ENCODE measurements around the gene MXRA8.

DNA sequence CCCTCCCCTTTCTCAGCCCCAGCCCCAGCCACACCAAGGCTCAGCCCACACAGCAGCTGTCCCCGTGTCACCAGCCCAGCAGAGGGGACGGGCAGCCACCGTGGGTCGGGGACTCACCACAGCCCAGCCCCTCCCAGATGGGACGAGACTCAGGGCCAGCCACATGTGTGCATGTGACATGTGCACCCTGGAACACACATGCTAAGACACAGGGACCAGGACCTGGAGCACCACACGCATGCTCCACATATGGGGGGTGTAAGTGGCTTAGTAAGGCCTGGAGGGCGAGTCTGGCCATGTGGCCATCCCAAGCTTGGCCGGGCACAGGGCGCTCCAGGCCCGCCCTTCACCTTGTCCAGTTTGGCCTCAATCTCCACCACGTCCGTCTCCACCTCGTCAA, 54.6 kb downstream of the MXRA8 start:
- TF ChIP-seq POLR2A (IDR thresholded peaks at IDR 0.05): no peak
- TF ChIP-seq, protein P1, sequence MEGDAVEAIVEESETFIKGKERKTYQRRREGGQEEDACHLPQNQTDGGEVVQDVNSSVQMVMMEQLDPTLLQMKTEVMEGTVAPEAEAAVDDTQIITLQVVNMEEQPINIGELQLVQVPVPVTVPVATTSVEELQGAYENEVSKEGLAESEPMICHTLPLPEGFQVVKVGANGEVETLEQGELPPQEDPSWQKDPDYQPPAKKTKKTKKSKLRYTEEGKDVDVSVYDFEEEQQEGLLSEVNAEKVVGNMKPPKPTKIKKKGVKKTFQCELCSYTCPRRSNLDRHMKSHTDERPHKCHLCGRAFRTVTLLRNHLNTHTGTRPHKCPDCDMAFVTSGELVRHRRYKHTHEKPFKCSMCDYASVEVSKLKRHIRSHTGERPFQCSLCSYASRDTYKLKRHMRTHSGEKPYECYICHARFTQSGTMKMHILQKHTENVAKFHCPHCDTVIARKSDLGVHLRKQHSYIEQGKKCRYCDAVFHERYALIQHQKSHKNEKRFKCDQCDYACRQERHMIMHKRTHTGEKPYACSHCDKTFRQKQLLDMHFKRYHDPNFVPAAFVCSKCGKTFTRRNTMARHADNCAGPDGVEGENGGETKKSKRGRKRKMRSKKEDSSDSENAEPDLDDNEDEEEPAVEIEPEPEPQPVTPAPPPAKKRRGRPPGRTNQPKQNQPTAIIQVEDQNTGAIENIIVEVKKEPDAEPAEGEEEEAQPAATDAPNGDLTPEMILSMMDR (IDR thresholded peaks at IDR 0.05): no peak

Data from ovary (tissue), 3 donors.